ENCODE results near the gene ETV1.
A peak's percentile ranks its signal among the peaks of the same experiment; 100 is the strongest.

ETV1 gene

GRCh38 chr7:13987395-13987794 lies 2.1 kb downstream of the ETV1 start:
- DNase-seq (ENCODE audit: low read depth, low spot score): no peak

GRCh38 chr7:13986208-13986607 lies 3.3 kb downstream of the ETV1 start:
- DNase-seq (ENCODE audit: low read depth, low spot score): no peak

GRCh38 chr7:13984831-13985685 lies 4.4 kb downstream of the ETV1 start:
- DNase-seq (ENCODE audit: low read depth, low spot score): no peak

GRCh38 chr7:13984061-13984460 lies 5.4 kb downstream of the ETV1 start:
- DNase-seq (ENCODE audit: low read depth, low spot score): no peak

- no peak for DNase-seq (ENCODE audit: low read depth, low spot score)
These were observed 6.4 kb downstream of the ETV1 start for GRCh38 chr7:13982940-13983677.

GRCh38 chr7:13981070-13981469 lies 8.4 kb downstream of the ETV1 start:
- DNase-seq (ENCODE audit: low read depth, low spot score): peak; percentile 86

GRCh38 chr7:13980474-13980873 lies 9.0 kb downstream of the ETV1 start:
- DNase-seq (ENCODE audit: low read depth, low spot score): no peak

GRCh38 chr7:13979671-13980435 lies 9.6 kb downstream of the ETV1 start:
- no peak for DNase-seq (ENCODE audit: low read depth, low spot score)

- no peak for DNase-seq (ENCODE audit: low read depth, low spot score)
These were observed 12.9 kb downstream of the ETV1 start for GRCh38 chr7:13976594-13976993.

- DNase-seq (ENCODE audit: low read depth, low spot score): no peak
These were observed 24.4 kb downstream of the ETV1 start for GRCh38 chr7:13965077-13965476.

GRCh38 chr7:13963925-13964324 lies 25.5 kb downstream of the ETV1 start:
- no peak for DNase-seq (ENCODE audit: low read depth, low spot score)

GRCh38 chr7:13955494-13955893 lies 34.0 kb downstream of the ETV1 start:
- DNase-seq (ENCODE audit: low read depth, low spot score): no peak

- DNase-seq (ENCODE audit: low read depth, low spot score): no peak
These were observed 36.1 kb downstream of the ETV1 start for GRCh38 chr7:13953368-13953767.

- DNase-seq (ENCODE audit: low read depth, low spot score): no peak
These were observed 36.5 kb downstream of the ETV1 start for GRCh38 chr7:13952921-13953320.

GRCh38 chr7:13949939-13950338 lies 39.5 kb downstream of the ETV1 start:
- DNase-seq (ENCODE audit: low read depth, low spot score): no peak

GRCh38 chr7:13949445-13949844 lies 40.0 kb downstream of the ETV1 start:
- no peak for DNase-seq (ENCODE audit: low read depth, low spot score)

GRCh38 chr7:13948019-13948801 lies 41.3 kb downstream of the ETV1 start:
- DNase-seq (ENCODE audit: low read depth, low spot score): no peak

GRCh38 chr7:13947535-13947934 lies 41.9 kb downstream of the ETV1 start:
- no peak for DNase-seq (ENCODE audit: low read depth, low spot score)

- no peak for DNase-seq (ENCODE audit: low read depth, low spot score)
These were observed 43.3 kb downstream of the ETV1 start for GRCh38 chr7:13946181-13946580.

- no peak for DNase-seq (ENCODE audit: low read depth, low spot score)
These were observed 43.8 kb downstream of the ETV1 start for GRCh38 chr7:13945670-13946069.

GRCh38 chr7:13933536-13933935 lies 55.9 kb downstream of the ETV1 start:
- DNase-seq (ENCODE audit: low read depth, low spot score): no peak

All from brain pericyte (primary cell).